Neural progenitor cell (in vitro differentiated cells): ENCODE results near the gene TIMM22. TPM values are rescaled to one million over a fixed set of nuclear protein-coding genes. Genes with fewer than 3 reads are reported as not detected.

Experiments
- DNase-seq: peaks from one replicate; pipeline ENCODE4 v3.0.0-alpha.2; 2016; ENCODE audit warnings: low spot score
- H2AFZ ChIP-seq: fragments of 200-600 bp; sonication (generic); replicated peaks from 2 replicates; pipeline ENCODE4 v1.6.1; 2016; ENCODE audit warnings: antibody characterized with exemption
- H3F3A ChIP-seq: fragments of 200-600 bp; sonication (generic); 2 replicates; pipeline ENCODE4 v1.6.1; 2016; ENCODE audit warnings: antibody characterized with exemption, low read depth
- H3K27ac ChIP-seq: fragments of 200-600 bp; sonication (generic); 2 replicates; pipeline ENCODE4 v1.5.1; 2016; ENCODE audit warnings: mild to moderate bottlenecking
- H3K27me3 ChIP-seq: fragments of 200-600 bp; sonication (generic); 2 replicates; pipeline ENCODE4 v1.6.1; 2016; ENCODE audit warnings: mild to moderate bottlenecking, moderate library complexity
- H3K36me3 ChIP-seq: fragments of 200-600 bp; sonication (generic); 2 replicates; pipeline ENCODE4 v1.5.1; 2016
- H3K4me1 ChIP-seq: fragments of 200-600 bp; sonication (generic); 2 replicates; pipeline ENCODE4 v1.6.1; 2016; ENCODE audit warnings: mixed run types
- H3K4me2 ChIP-seq: fragments of 200-600 bp; sonication (generic); 2 replicates; pipeline ENCODE4 v1.6.1; 2016
- H3K4me3 ChIP-seq: fragments of 200-600 bp; sonication (generic); 2 replicates; pipeline ENCODE4 v1.5.1; 2016
- H3K79me2 ChIP-seq: fragments of 200-600 bp; sonication (generic); 2 replicates; pipeline ENCODE4 v1.6.1; 2016; ENCODE audit warnings: low read depth
- H3K9ac ChIP-seq: fragments of 200-600 bp; sonication (generic); 2 replicates; pipeline ENCODE4 v1.6.1; 2016
- H3K9me3 ChIP-seq: fragments of 200-600 bp; sonication (generic); 2 replicates; pipeline ENCODE4 v1.5.1; 2016; ENCODE audit warnings: low read depth
- H4K20me1 ChIP-seq: fragments of 200-600 bp; sonication (generic); 2 replicates; pipeline ENCODE4 v1.6.1; 2016; ENCODE audit warnings: low read depth
- H3K27ac Mint-ChIP-seq: 3 replicates; pipeline ENCODE4 v1.8.0; 2021; ENCODE audit warnings: mixed read lengths
- H3K27me3 Mint-ChIP-seq: 2 replicates; pipeline ENCODE4 v1.8.0; 2022; ENCODE audit warnings: low read depth, mild to moderate bottlenecking, inconsistent platforms, moderate library complexity, mixed read lengths; ENCODE audit not compliant: insufficient read depth
- H3K36me3 Mint-ChIP-seq: 3 replicates; pipeline ENCODE4 v1.8.0; 2021; ENCODE audit warnings: mixed read lengths
- H3K4me1 Mint-ChIP-seq: 3 replicates; pipeline ENCODE4 v1.8.0; 2021; ENCODE audit warnings: mixed read lengths
- H3K4me3 Mint-ChIP-seq: 3 replicates; pipeline ENCODE4 v1.8.0; 2021; ENCODE audit warnings: mild to moderate bottlenecking, moderate library complexity, mixed read lengths
- H3K9me3 Mint-ChIP-seq: 3 replicates; pipeline ENCODE4 v1.8.0; 2020; ENCODE audit warnings: mixed read lengths
- EZH2 ChIP-seq: fragments of 200-600 bp; sonication (generic); IDR thresholded peaks from 2 replicates; pipeline ENCODE4 v1.6.1; 2017; ENCODE audit warnings: antibody characterized with exemption, mild to moderate bottlenecking, moderate library complexity
- EZH2phosphoT487 ChIP-seq: fragments of 200-600 bp; sonication (generic); IDR thresholded peaks from 2 replicates; pipeline ENCODE4 v1.6.1; 2017; ENCODE audit warnings: antibody characterized with exemption
- total RNA-seq: library from RNA; depleted of rRNA; stranded (reverse); fragments of >200 nt; gene quantifications from 2 replicates; pipeline ENCODE4 v1.2.3, GENCODE V29; 2015; ENCODE audit warnings: low replicate concordance
- TF ChIP-seq, protein P1 (sequence below): fragments of 200-600 bp; sonication (generic); IDR thresholded peaks from 2 replicates; pipeline ENCODE4 v1.5.1; 2017; ENCODE audit warnings: antibody characterized with exemption, mild to moderate bottlenecking

Gene TIMM22
- total RNA-seq, 1 donor from 2014 or later = 11.7 TPM

DNA sequence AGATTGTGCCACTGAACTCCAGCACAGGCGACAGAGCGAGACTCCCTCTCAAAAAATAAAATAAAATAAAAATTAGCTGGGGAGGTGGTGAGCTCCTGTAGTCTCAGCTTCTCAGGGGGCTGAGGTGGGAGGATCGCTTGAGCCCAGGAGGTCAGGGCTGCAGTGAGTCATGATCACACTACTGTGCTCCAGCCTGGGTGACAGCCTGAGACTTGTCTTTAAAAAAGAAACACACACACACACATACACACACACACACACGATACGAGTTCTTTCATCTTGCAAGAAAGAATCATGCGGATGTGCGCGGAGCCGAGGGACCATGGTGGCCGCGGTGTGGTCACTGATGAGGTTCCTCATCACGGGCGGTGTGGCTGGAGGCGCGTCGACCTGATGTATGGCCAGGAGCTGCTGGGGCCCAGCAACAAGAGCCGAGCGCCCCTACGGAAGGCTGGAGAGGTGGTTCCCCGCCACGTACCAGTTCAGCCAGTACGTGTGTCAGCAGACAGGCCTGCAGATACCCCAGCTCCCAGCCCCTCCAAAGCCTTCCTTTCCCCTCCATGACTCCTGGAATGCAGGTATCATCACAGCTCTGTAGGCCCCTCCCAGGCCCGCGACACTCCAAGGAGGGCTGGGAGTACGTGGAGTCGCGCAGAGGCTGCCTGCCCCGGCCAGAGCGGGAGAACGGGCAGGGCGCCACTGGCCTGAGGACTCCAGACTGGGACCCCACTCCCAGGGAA lies 38.0 kb upstream of the TIMM22 start:
- H2AFZ ChIP-seq = no peak overlapping the region
- H3K4me1 Mint-ChIP-seq = peaks cover 49% of the 10 kb centered on the region
- no peaks in the 10 kb centered on the region for H3K9me3 ChIP-seq
- H3K4me3 Mint-ChIP-seq = no peak overlapping the region
- no peak overlapping the region for H3K4me2 ChIP-seq
- H3K9ac ChIP-seq = no peak overlapping the region
- H3K27me3 Mint-ChIP-seq = peaks cover 4% of the 10 kb centered on the region
- peaks cover 17% of the 10 kb centered on the region for H3K4me1 ChIP-seq
- H3K9me3 Mint-ChIP-seq = peaks cover 3% of the 10 kb centered on the region
- H3K79me2 ChIP-seq = peaks cover 78% of the 10 kb centered on the region
- H3K36me3 Mint-ChIP-seq = peaks cover 30% of the 10 kb centered on the region
- no peak for TF ChIP-seq EZH2phosphoT487
- TF ChIP-seq, protein P1, sequence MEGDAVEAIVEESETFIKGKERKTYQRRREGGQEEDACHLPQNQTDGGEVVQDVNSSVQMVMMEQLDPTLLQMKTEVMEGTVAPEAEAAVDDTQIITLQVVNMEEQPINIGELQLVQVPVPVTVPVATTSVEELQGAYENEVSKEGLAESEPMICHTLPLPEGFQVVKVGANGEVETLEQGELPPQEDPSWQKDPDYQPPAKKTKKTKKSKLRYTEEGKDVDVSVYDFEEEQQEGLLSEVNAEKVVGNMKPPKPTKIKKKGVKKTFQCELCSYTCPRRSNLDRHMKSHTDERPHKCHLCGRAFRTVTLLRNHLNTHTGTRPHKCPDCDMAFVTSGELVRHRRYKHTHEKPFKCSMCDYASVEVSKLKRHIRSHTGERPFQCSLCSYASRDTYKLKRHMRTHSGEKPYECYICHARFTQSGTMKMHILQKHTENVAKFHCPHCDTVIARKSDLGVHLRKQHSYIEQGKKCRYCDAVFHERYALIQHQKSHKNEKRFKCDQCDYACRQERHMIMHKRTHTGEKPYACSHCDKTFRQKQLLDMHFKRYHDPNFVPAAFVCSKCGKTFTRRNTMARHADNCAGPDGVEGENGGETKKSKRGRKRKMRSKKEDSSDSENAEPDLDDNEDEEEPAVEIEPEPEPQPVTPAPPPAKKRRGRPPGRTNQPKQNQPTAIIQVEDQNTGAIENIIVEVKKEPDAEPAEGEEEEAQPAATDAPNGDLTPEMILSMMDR = no peak
- no peak for TF ChIP-seq EZH2
- H3K4me3 ChIP-seq = no peak overlapping the region
- no peaks in the 10 kb centered on the region for H3K27me3 ChIP-seq
- no peaks in the 10 kb centered on the region for H3K36me3 ChIP-seq
- peaks cover 28% of the 10 kb centered on the region for H3F3A ChIP-seq
- H3K27ac ChIP-seq = no peak overlapping the region
- DNase-seq = no peak
- H4K20me1 ChIP-seq = peaks cover 57% of the 10 kb centered on the region
- H3K27ac Mint-ChIP-seq = no peak overlapping the region

DNA sequence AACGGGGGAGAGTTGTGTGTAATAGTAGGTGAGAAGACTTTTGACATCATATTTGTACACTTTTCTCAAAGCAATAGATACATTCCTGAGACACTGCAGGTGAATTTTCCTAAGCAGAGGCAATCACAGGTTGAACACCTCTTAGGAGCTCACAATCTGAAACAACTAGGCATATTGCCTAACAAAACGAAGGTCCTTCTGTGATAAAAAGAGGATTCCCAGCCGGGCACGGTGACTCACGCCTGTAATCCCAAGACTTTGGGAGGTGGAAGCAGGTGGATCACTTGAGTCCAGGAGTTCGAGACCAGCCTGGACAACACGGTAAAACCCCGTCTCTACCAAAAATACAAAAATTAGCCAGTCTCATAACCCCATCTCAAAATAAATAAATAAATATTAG lies 34.8 kb upstream of the TIMM22 start:
- no peak overlapping the region for H3K4me3 ChIP-seq
- H4K20me1 ChIP-seq = peaks cover 51% of the 10 kb centered on the region
- Mint-ChIP-seq H3K27me3 (peaks cover 6% of the 10 kb centered on the region), H3K27ac (peak overlapping the region; percentile 97), H3K36me3 (peaks cover 21% of the 10 kb centered on the region), H3K4me1 (peaks cover 55% of the 10 kb centered on the region), H3K4me3 (no peak overlapping the region), H3K9me3 (peaks cover 3% of the 10 kb centered on the region)
- H3K9me3 ChIP-seq = no peaks in the 10 kb centered on the region
- no peak overlapping the region for H2AFZ ChIP-seq
- DNase-seq = no peak
- peaks cover 95% of the 10 kb centered on the region for H3K79me2 ChIP-seq
- no peak overlapping the region for H3K9ac ChIP-seq
- H3F3A ChIP-seq = peaks cover 26% of the 10 kb centered on the region
- H3K27ac ChIP-seq = no peak overlapping the region
- H3K4me1 ChIP-seq = peaks cover 34% of the 10 kb centered on the region
- TF ChIP-seq EZH2phosphoT487 = no peak
- TF ChIP-seq, protein P1 = no peak
- peak overlapping the region; percentile 56 for H3K4me2 ChIP-seq
- no peaks in the 10 kb centered on the region for H3K36me3 ChIP-seq
- H3K27me3 ChIP-seq = no peaks in the 10 kb centered on the region

DNA sequence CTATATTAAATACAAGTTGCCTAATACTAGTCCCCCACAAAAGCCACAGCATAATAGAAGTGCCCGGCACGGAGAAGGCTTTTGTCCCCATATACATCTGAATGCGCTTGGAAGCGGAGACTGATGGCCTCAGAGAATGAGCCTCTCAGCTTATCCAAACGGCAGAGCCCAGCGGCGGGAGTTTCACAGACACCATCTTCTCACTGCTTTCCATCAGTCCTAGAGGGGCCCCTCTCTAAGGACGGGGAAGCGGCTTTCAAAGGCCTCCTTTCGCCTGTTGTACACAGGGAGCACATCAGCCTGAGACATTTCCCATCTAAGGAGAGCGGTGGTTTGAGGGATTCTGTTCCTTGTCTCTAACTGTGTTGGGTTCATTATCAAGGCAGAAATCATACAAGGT lies 34.3 kb upstream of the TIMM22 start:
- peaks cover 2% of the 10 kb centered on the region for H3K9me3 Mint-ChIP-seq
- no peaks in the 10 kb centered on the region for H3K36me3 ChIP-seq
- peak overlapping the region; percentile 71 for H3K27ac ChIP-seq

More for the DNA sequence above, 34.3 kb upstream of the TIMM22 start:
- Histone ChIP-seq H3K4me1 (peaks cover 34% of the 10 kb centered on the region), H3K79me2 (peaks cover 95% of the 10 kb centered on the region), H3K27me3 (no peaks in the 10 kb centered on the region), H4K20me1 (peaks cover 50% of the 10 kb centered on the region), H3K4me2 (peak overlapping the region; percentile 56), H3F3A (peaks cover 26% of the 10 kb centered on the region), H2AFZ (no peak overlapping the region), H3K9ac (no peak overlapping the region), H3K4me3 (peak overlapping the region; percentile 9), H3K9me3 (no peaks in the 10 kb centered on the region)
- TF ChIP-seq EZH2 (no peak), EZH2phosphoT487 (no peak)
- TF ChIP-seq, protein P1 = no peak
- peak; percentile 91 for DNase-seq
- Mint-ChIP-seq H3K27me3 (peaks cover 6% of the 10 kb centered on the region), H3K4me3 (peak overlapping the region; percentile 75), H3K4me1 (peaks cover 55% of the 10 kb centered on the region), H3K36me3 (peaks cover 21% of the 10 kb centered on the region), H3K27ac (peak overlapping the region; percentile 97)
